HG03159 (cell line): ENCODE measurements around the gene AHNAK.
"Not testable (repeated sequence)": the region's sequence is repeated elsewhere in the genome, so short reads cannot be mapped to it uniquely, and the experiment has no call there.

Experiments used
- ATAC-seq: cut with Tn5 transposase; IDR thresholded peaks from one replicate; pipeline ENCODE4 v1.9.1; 2021; ENCODE audit warnings: mild to moderate bottlenecking, moderate library complexity; ENCODE audit not compliant: unreplicated experiment

Gene AHNAK

DNA sequence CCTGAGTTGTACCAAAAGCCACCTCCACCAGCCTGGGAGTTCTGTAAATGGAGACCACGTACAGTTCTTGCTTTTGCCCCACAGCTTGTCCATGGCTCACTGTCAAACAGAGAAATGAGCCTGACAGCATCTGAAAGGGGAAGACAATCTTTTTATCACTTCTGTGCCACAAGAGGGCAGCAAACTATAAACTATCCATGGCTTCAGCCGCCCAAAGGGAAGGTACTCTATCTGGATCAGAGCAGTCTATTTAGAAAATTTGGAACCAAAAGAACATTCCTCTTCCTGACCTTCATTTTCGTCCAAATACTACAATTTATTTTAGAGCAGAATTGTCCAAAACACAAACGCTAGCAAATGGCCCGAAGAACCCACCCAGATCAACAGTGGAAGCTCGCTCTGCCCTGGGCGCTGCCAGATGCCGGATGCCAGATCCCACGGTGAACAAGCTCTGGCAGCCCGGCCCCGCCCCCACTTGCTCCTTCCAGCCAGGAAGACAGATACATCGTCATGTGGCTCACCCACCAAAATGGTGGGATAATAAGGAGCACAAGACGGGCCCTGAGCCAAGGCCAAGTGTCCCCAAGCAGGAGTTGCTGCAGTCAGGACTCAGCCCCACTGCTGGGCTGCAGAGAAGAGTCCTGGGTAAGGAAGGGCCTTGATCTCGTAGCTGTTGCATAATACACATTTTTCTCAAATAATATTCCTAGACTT lies 151.6 kb downstream of the AHNAK start:
- ATAC-seq = no peak

DNA sequence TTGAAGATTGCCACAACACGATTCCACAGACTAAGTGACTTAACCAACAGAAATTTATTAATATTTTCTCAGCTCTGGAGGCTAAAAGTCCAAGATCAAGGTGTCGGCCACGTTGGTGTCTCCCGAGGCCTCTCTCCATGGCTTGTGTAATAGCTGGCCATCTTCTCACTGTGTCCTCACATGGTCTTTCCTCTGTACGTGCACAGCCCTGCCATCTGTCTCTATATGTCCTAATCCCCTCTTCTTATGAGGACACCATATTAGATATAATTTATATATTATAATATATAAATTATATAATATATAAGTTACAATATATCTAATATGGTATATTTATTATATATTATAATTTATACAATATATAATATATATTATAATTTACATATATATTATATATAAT lies 152.9 kb downstream of the AHNAK start:
- no peak for ATAC-seq

DNA sequence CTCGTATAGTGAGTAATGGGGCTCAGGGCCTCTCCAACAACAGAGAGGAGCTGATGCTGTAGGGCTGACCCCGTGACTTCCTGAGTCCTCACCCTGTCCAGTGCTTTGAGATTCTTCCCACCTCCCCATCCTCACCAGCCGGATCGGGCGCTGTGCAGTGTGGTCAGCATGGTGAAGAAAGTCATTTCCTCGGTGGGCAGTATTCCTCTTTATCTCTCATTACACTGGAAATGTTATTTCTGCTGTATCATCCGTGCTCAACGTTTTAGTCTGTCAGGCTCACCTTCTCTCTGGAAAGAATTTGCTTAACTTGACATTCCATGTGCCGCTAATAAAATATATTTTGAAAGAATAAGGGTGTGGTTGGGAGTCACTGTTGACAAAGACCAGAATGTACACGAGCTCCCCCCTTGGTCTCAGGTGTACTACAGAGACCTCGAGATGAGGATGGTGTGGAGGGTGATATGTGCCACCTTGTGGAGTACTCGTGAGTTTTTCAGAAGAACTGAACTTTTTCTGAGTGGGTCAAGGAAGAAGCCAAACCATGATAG lies 153.5 kb downstream of the AHNAK start:
- no peak for ATAC-seq

DNA sequence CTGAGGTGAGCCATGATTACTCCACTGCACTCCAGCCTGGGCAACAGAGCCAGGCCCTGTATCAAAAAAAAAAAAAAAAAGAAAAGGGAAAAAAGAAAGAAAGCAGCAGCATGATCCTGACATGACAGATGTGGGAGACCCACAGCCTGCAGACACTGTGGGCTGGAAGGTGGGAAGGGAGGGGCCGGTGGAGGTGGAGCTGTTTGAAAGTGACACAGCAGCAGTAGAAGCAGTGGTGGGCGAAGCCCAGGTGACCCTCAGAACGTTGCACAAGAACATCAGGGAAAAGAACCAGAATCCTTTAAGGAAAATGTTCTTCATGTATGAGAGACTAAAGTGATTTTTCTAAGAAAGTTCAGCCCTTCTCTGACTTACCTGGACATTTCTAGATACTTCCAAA lies 154.1 kb downstream of the AHNAK start:
- no peak for ATAC-seq

DNA sequence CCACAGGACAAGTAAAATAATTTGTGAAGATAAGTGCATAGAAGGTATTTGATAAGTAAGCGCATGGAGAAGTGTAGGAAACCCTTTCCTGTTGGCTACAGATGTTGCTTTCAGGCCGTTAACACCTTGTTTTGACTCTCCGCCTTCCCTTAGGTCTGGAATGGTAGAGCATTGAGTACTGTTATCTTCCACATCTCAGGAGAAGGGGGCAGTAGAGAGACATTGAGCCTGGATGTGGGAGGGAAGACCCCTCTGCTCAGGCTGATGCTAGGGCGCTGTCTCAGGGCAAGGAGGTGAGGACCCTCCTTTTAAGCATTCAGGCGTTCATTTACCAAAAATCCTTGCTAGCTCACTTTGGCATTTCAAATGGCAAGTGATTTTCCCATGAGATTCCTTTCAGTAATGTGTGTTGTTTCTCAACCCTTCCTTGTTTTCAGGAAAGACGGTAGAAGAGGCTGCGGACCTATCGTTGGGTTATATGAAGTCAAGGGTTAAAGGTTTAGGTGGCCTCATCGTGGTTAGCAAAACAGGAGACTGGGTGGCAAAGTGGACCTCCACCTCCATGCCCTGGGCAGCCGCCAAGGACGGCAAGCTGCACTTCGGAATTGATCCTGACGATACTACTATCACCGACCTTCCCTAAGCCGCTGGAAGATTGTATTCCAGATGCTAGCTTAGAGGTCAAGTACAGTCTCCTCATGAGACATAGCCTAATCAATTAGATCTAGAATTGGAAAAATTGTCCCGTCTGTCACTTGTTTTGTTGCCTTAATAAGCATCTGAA lies 154.8 kb downstream of the AHNAK start:
- ATAC-seq = no peak

DNA sequence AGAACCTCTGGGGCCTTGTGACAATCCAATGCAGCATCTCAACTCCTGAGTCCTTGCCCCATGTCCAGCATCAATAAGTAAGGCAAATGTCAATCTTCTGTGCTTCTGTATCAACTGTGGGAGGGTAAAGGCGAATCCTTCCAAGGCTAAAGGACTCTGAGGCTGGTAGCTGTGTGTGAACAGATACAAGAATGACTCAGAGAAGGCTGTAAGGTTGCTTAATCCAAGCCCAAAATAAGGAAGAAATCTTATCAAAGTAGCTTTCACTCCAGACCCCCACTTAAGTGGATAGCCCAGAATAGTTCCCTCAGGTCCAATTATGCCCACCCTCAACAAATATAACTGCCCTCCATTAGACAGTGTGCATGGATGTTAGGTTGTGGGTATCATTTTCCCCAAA lies 155.9 kb downstream of the AHNAK start:
- ATAC-seq = no peak

DNA sequence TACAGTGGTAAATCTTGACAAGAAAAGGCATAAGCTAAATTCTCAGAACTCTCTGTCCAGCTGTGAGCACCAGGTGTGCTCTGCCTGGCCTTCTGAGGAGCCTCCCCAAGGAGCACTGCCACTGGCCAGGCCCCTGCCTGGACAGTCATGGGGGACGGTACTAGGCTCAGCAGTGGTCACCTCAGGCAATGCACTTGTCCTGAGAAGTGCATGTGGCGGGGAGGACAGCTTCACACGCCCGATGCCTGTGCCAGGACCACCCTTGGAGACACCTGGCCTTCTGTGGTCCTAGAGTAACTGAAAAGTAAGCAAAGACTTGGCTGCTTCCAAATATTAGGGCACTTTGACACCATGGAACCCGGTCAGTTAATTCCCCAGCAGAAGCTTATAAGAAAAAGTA lies 156.4 kb downstream of the AHNAK start:
- ATAC-seq = no peak

DNA sequence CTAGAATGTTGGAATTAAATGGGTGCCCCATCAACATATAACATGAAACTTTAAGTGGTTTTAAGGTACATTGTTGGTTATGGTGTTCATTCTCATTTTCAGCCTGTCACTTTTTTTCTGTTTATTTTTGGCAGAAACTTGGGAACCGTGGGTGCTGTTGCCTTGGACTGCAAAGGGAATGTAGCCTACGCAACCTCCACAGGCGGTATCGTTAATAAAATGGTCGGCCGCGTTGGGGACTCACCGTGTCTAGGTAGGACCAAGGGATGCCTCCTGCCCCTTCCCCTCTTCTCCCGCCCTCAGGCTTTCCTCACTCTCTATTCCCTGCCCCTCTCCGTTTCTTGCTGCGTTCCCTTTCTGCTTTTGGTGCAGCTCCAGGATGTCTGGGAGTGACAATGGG lies 157.6 kb downstream of the AHNAK start:
- no peak for ATAC-seq

DNA sequence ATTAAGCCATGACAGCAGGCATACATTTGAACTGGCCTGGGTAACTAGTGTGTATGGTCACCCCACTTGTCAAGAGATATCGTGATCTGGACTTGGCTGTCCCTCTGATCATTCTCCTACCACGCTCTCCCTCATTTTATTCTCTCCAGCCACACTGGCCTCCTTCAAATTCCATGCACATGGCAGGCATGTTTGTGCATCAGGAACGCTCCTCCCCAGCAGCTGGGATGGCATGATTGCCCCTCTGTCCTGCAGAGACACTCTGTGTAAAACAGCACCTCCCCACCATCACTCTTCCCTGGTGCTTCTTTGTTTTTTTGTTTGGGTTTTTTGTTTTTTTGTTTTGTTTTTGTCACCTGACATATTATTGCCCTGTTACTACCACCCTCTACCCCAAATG lies 159.2 kb downstream of the AHNAK start:
- ATAC-seq = no peak

DNA sequence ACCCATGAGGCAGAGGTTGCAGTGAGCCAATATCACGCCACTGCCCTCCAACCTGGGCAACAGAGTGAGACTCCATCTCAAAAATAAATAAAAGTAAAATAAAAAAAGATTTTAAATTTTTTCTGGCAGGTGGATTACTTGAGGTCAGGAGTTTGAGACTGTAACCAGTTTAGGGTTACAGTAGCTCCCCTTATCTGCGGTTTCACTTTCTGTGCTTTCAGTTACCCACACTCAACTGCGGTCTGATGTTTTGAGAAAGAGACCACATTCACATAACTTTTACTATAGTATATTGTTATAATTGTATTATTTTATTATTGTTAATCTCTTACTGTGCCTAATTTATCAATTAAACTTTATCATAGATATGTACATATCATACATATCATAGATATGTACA lies 160.5 kb downstream of the AHNAK start:
- ATAC-seq = not testable (repeated sequence)

DNA sequence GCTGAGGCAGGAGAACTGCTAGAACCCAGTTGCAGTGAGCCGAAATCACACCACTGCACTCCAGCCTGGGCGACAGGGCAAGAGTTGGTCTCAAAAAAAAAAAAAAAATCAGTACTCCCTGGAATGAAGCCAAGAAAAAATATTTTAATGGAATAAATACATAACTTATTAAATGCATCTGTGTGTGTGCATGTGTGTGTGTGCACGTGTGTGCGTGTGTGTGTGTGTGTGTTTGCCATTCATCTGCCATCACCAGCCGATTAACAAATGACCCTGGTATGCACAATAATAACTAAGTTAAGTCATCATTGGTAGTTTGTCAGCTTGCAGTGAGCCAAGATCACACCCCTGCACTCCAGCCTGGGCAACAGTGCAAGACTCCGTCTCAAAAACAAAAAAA lies 162.8 kb downstream of the AHNAK start:
- ATAC-seq = no peak
